ENCODE data around the gene PTGDR2.

The PTGDR2 gene

DNA sequence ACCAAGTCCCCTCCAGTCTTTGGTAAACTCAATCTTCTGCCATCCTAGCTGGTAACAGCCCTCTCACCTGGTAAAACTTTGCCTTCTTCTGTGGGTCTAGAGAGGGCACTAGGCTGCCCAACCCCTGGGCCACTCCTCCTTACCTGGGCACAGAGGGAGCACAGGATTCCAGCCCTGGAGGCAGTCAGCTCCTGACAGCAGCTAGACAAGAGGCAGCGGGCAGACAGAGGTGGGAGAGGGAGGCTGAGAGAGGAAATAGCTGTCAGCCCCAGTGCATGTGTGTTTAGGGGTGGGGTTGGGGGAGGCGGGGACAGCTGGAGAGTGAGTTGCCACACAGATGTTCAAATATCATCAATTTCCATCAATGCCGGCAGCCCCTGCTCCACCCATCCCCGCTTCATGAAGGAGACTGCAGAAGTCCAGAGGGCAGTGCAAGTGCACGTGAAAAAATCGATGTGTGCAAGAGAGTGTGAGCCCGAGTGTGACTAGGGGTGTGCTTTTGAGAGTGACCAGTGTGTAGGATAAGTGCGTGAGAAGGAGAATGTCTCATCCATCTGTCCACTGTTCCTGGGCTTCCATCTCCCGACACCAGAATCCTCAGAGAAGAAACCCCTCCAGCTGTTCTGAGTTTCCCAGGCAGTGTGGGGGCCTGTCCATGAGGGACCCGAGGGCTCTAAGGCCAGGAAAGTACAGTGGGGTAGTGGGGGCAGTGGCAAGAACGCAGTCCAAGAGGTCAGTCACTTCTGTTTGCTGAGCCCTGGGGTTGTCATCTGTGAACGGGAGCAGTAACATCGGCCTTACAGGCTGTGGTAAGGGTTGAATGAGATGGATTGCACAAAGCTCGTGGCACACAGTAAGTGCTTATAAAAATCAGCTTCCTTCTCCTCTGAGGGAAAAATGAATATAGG, at the start of gene PTGDR2:
Gene PTGDR2 (minus strand): TSS at position 225 of the 908 bp plus-strand sequence. CDS start 2,228 bp downstream, outside the sequence.
- Mint-ChIP-seq H3K27ac (no peak within 1 kb of the TSS), H3K4me3 (no peak within 1 kb of the TSS), H3K36me3 (peaks cover 3% of the 10 kb centered on the region), H3K27me3 (no peaks in the 10 kb centered on the region), H3K9me3 (no peaks in the 10 kb centered on the region), H3K4me1 (peaks cover 17% of the 10 kb centered on the region)

DNA sequence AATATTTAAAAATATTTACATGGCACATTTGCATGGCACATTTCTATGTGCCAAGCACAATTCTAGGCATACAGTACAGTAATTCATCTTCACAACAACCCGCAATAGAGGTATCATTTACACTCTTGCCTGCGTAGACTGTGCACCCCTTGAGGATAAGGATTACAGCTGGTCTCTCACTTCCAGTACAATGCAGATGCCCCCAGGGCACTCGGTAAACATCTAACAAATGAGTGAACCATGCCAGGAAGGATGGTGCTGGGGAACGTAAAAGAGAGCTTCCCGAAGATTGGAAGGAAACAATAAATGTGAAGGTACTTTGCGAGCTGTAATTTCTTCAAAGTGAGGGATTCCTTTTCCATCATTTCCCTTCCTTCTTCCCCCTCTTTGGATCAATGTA, 49.3 kb upstream of the PTGDR2 start:
- Mint-ChIP-seq H3K4me1 (peaks cover 30% of the 10 kb centered on the region), H3K27ac (peak overlapping the region; percentile 95), H3K9me3 (no peaks in the 10 kb centered on the region), H3K4me3 (peak overlapping the region; percentile 97), H3K27me3 (no peaks in the 10 kb centered on the region), H3K36me3 (peaks cover 3% of the 10 kb centered on the region)

DNA sequence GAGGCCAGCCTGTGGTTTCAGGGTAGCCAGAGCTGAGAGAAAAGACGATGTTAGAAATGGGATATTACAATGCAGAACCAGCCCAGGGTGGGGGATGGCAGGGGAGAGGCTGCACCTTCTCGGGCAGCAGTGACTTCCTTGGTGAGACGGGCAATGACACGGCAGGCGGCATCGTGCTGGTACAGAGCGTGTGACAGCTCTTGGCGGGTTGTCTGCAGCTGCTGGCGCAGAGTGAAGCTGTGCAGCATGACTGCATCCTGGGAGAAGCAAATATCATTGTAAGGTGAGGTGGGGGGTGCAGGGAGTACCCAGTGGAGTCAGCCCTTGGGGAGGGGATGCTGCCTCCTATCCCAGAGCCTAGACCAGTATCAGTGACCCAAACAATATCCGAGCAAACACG, 46.9 kb upstream of the PTGDR2 start:
- H3K4me3 Mint-ChIP-seq, result no peak overlapping the region
- peaks cover 9% of the 10 kb centered on the region for H3K36me3 Mint-ChIP-seq
- peak overlapping the region; percentile 68 for H3K27ac Mint-ChIP-seq
- H3K4me1 Mint-ChIP-seq, result peaks cover 32% of the 10 kb centered on the region
- no peaks in the 10 kb centered on the region for H3K27me3 Mint-ChIP-seq
- H3K9me3 Mint-ChIP-seq, result no peaks in the 10 kb centered on the region

DNA sequence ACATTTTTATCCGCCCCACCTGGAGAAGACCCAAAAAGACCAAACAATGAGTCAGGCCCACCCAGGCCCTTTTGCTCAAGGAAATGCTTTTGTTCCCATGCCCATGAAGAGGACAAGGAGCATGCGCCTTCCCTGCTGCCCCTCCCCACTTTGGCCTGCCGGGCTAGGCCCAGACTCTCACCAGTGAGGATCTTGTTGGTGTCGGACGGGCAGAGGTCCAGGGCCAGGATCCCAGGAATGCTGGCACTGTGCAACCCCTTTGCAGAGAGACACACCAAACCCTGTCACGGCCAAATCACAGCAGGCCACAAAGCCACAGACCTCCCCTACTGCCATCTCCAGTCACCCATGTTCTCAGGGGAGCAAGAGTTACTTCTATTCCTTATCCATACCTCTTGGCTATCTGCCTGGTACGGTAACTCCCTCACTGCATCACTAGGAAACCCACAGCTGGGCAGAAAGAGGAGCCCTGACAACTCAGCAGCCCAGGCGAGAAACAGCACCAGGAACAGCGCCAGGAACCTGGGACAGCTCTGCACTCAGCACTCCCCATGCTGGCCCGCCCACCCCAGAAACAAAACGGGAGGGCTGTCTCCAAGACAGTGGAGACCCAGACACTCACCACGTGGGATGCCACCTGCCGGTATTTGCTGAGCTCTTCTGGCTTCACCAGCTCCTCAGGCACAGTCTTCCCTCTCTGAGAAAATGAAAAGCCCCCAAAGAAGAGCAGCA, 45.1 kb upstream of the PTGDR2 start:
- H3K27me3 Mint-ChIP-seq, result no peaks in the 10 kb centered on the region
- no peak overlapping the region for H3K27ac Mint-ChIP-seq
- H3K9me3 Mint-ChIP-seq, result no peaks in the 10 kb centered on the region
- peaks cover 14% of the 10 kb centered on the region for H3K36me3 Mint-ChIP-seq
- H3K4me1 Mint-ChIP-seq, result peaks cover 26% of the 10 kb centered on the region
- H3K4me3 Mint-ChIP-seq, result no peak overlapping the region

DNA sequence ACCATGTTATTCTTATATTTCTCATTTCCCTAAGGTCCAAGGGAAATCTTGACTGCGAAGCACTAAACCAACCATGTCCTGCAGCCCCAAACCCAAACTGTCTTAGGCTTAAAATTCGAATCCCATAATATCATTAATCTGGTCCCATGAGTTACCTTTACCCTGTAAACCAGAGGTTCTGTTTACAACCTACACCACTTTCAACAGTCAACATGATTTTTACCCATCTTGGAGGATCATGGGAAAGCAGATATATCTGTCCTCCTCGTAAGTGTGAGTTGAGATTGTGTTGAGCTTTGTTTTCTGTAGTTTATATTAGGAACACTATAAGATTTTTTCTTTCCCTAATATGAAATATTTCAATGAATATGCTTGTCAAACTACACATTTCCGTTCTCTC, 44.2 kb upstream of the PTGDR2 start:
- Mint-ChIP-seq H3K9me3 (no peaks in the 10 kb centered on the region), H3K36me3 (peaks cover 18% of the 10 kb centered on the region), H3K4me3 (no peak overlapping the region), H3K4me1 (peaks cover 21% of the 10 kb centered on the region), H3K27ac (peak overlapping the region; percentile 81), H3K27me3 (no peaks in the 10 kb centered on the region)

DNA sequence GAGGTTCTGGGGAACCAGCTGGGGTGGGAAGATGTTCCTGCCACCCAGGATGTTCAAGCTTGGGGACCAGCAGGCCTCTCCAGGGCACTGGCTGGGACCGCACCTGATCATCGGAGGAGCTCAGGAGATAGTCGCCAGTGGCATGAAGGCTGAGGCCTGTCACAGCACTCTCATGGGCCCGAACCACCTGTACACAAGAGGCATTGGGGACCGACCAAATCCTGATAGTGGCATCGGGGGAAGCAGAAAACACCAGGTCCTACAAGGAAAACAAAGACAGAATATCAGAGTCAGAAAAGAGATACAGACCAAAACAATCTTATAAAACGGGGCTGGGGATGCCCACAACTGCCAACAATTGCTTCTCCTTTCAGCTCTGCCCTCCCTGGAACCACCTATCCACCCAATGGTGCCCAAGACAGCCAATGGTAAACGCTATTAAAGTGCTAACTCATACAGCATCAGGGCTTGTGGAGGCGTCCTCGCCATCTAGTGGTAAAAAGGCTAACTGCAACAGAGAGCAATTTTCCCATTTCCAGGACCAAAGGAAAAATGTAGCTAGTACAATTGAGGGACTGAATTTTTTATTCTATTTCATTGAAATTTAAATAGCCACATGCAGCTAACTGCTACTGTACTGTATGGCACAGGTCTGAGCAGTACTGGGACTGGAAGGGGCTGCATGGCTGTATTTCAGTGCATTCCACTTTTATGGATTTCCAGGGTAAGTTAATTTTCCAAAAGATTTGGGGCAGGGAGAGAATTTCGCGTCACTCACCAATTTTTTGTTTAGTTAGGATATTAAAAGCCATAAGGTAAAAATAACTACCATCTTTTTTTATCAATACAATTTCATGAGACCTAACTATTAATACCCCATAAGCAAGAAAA, 43.5 kb upstream of the PTGDR2 start:
- no peaks in the 10 kb centered on the region for H3K9me3 Mint-ChIP-seq
- H3K27me3 Mint-ChIP-seq, result no peaks in the 10 kb centered on the region
- H3K27ac Mint-ChIP-seq, result no peak overlapping the region
- H3K36me3 Mint-ChIP-seq, result peaks cover 18% of the 10 kb centered on the region
- peaks cover 16% of the 10 kb centered on the region for H3K4me1 Mint-ChIP-seq
- H3K4me3 Mint-ChIP-seq, result no peak overlapping the region

DNA sequence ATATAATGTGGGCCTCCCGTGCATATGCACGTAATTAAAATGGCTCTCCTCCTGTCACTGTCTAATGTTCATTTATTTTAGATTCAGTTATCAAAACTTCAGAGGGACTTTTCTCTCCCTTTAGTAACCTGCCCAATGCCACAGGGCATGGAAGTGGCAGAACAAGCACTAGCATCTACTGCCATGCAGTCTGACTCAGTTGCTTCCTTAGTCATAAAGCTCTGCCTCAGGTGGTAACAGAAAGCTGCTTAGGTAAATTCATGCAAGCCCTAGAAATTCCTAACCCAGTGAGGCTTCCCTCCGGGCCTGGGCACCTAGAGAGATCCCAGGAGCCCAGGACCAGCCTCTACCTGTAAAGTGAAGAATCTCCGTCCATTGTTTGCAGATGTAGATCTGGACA, 41.7 kb upstream of the PTGDR2 start:
- Mint-ChIP-seq H3K27ac (peak overlapping the region; percentile 15), H3K4me3 (no peak overlapping the region), H3K9me3 (no peaks in the 10 kb centered on the region), H3K27me3 (no peaks in the 10 kb centered on the region), H3K4me1 (peaks cover 4% of the 10 kb centered on the region), H3K36me3 (peaks cover 16% of the 10 kb centered on the region)

DNA sequence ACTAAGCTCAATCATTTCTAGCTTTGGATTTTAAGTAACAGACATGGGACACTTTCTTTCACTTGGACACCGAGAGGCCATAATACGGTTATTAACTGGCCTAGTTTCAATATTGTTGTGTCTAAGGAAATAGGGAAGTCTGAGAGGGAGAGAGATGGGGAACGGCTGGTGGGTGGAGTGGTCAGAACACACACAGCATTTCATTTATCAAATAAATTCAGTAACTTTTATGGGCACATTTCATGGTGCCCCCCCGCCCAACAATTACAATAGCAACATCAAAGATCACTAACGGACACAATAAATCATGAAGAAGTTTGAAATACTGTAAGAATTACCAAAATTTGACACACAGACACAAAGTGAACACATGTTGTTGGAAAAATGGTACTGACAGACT, 39.9 kb upstream of the PTGDR2 start:
- H3K27me3 Mint-ChIP-seq, result no peaks in the 10 kb centered on the region
- no peaks in the 10 kb centered on the region for H3K9me3 Mint-ChIP-seq
- no peak overlapping the region for H3K4me3 Mint-ChIP-seq
- peaks cover 4% of the 10 kb centered on the region for H3K4me1 Mint-ChIP-seq
- no peak overlapping the region for H3K27ac Mint-ChIP-seq
- peaks cover 19% of the 10 kb centered on the region for H3K36me3 Mint-ChIP-seq

DNA sequence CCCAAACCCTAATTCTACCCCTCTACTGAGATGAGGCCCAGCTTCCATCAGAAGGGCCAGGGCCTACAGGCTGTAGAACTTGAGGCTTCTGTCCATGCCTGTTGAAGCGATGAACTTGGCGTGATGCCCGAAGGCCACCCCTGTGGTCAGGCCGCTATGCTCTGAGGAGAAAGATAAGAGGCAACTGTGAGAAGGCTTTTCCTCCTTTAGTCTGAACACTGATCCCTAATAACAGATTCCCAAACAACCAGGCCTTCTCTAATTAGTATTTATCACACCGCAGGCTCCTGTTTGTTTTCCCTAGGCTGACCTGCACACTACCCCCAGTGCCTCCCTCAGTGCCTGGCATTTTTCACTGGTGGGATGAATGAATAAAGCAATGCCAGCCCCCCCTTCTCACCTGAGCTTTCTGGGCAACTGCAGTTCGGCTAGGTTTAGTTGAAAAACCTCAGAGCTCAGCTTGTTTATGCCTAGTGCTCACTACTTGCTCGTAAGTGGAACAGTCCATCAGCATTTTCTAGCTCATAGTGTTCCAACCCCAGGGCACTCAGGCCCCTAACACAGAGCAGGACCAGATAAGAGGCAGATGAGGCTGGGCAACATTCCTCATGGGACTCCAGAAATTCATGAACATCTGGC, 35.5 kb upstream of the PTGDR2 start:
- no peaks in the 10 kb centered on the region for H3K27me3 Mint-ChIP-seq
- H3K36me3 Mint-ChIP-seq, result peaks cover 14% of the 10 kb centered on the region
- H3K27ac Mint-ChIP-seq, result no peak overlapping the region
- H3K4me3 Mint-ChIP-seq, result no peak overlapping the region
- no peaks in the 10 kb centered on the region for H3K9me3 Mint-ChIP-seq
- H3K4me1 Mint-ChIP-seq, result no peaks in the 10 kb centered on the region

DNA sequence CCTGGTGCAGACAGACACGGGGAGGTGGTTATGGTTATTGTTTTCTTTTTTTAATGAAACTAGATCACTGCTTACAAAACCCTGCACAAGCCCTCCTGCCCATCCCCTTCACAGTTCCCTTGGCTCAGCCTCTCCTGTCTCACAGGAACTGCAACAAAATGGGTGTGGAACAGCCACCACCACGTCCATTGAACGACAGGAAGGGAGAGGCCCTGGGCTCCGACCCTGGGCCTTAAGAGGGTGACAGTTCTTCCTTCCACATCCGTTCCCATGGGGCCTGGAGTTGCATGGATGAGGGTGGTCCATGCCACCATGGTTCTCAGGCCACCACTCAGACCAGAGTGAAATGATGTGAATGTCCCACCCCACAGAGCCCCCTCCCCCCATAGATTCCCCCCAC, 34.9 kb upstream of the PTGDR2 start:
- Mint-ChIP-seq H3K27me3 (no peaks in the 10 kb centered on the region), H3K4me1 (no peaks in the 10 kb centered on the region), H3K36me3 (peaks cover 12% of the 10 kb centered on the region), H3K4me3 (no peak overlapping the region), H3K27ac (no peak overlapping the region), H3K9me3 (no peaks in the 10 kb centered on the region)

DNA sequence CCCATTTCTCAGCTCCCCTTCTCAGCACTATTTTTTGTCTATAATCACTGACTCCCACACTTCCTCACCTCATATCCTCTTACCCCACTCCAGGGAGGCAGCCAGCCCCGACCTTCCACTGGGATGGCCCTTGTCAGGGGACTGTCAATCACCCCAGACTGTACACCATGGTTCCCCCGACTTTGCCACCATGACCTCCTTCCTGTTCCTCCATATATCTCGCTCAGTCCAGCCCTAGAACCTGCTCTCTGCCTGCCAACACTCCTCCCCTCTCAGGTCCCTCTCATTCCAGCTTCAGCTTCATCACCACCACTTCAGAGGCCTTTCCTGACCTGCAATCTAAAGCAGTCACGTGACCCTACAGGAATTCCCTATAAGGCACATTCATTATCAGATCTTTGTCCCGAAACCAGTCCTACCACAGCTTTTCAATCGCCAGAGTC, 34.1 kb upstream of the PTGDR2 start:
- no peak overlapping the region for H3K4me3 Mint-ChIP-seq
- H3K27me3 Mint-ChIP-seq, result no peaks in the 10 kb centered on the region
- H3K27ac Mint-ChIP-seq, result peak overlapping the region; percentile 0
- H3K36me3 Mint-ChIP-seq, result peaks cover 10% of the 10 kb centered on the region
- no peaks in the 10 kb centered on the region for H3K4me1 Mint-ChIP-seq
- H3K9me3 Mint-ChIP-seq, result no peaks in the 10 kb centered on the region

DNA sequence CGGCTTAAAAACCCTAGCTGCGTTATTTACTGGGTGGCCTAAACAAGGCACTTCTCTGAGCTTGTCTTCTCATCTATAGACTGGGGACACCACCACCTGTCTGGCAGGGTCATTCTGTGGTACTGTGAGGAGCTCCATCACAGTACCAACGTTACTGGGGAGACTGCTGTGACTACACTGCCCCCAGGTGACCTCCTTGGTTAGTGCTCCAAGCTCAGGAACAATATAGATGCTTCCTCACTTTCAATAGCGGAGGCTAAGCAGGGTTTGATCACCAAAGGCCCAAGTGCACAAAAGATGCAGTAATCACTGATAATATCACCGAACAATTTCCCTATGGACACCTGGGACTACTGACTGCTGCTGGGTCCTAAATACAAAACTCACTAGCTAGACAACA, 31.8 kb upstream of the PTGDR2 start:
- no peak overlapping the region for H3K27ac Mint-ChIP-seq
- H3K4me3 Mint-ChIP-seq, result no peak overlapping the region
- no peaks in the 10 kb centered on the region for H3K4me1 Mint-ChIP-seq
- H3K9me3 Mint-ChIP-seq, result no peaks in the 10 kb centered on the region
- H3K27me3 Mint-ChIP-seq, result no peaks in the 10 kb centered on the region
- H3K36me3 Mint-ChIP-seq, result peaks cover 12% of the 10 kb centered on the region

DNA sequence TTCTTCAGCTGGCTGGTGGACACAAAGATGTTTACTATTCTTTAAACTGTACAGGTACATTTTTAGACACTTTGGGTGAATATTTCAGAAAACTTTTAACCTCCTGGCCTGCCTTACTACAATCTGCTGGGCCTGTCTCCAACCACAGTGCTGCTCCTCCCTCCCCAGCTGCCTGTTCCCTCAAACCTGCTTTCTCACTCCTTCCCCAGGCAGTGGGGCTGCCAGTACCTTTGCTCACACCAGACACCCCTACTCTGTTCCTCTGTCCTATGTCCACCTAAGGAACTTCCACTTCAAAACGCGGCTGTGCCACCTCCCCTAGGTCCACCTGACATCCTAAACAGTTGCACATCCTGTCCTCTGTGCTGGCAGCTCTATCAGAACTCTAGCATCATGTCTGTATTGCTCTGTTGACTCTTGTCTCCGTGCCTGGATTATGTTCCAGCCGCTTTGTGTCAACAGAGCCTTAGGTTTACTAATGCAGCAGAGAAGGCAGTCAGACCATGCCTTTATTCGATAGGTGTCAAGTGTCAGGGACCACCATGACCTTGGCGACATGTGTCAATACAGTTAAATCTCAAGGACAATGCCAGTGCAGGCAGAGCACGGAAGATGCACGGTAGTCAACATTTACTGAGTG, 25.0 kb upstream of the PTGDR2 start:
- H3K4me3 Mint-ChIP-seq, result no peak overlapping the region
- H3K9me3 Mint-ChIP-seq, result no peaks in the 10 kb centered on the region
- no peaks in the 10 kb centered on the region for H3K27me3 Mint-ChIP-seq
- H3K4me1 Mint-ChIP-seq, result peaks cover 5% of the 10 kb centered on the region
- peaks cover 6% of the 10 kb centered on the region for H3K36me3 Mint-ChIP-seq
- H3K27ac Mint-ChIP-seq, result peak overlapping the region; percentile 14

DNA sequence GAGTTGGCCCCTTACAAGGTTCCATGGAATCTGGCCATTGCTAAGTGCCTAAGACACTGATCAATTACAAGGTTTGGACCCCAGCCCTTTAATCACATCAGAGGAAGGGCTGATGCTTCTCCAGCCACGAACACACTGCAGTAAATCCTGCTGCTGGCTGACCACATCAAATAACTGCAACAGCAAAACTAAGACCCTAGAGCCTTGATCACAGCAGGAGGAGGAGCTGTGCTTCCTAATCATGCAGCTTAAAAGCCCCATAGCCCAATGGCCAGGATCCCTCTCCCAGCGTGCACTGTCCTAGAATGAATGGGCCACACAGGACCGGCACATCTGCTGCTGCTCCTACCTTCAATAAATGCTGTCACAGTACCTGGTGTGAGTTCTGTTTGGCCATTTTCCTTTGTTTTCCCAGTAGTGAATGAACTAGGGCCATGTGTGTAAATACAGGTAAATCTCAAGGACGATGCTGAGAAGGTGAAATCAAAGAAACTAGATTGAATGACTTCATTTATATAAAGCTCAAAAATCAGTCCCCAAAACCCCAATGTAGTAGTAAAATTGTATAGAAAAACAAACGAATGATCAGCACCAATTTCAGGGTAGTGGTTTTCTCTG, 24.3 kb upstream of the PTGDR2 start:
- Mint-ChIP-seq H3K27me3 (no peaks in the 10 kb centered on the region), H3K4me3 (no peak overlapping the region), H3K4me1 (peaks cover 5% of the 10 kb centered on the region), H3K27ac (peak overlapping the region; percentile 68), H3K36me3 (peaks cover 5% of the 10 kb centered on the region), H3K9me3 (no peaks in the 10 kb centered on the region)
